BJ (cell line): Measurements from ENCODE around the gene OR10G8. TPM values are rescaled to one million over a fixed set of nuclear protein-coding genes. Genes with fewer than 3 reads are reported as not detected.

Source experiments
- CTCF ChIA-PET: fragments of 350-600 bp; formaldehyde crosslinking; extraction: SDS; loops from one replicate; lab custom pipeline; 2021; ENCODE audit warnings: antibody characterized with exemption, inconsistent platforms; lab: Yijun Ruan, JAX
- POLR2A ChIA-PET: fragments of 300-600 bp; sonication (Branson Sonifier 250); formaldehyde crosslinking; extraction: SDS; loops from one replicate; lab custom pipeline; 2021; ENCODE audit warnings: antibody characterized with exemption; lab: Charles Lee
- DNase-seq: peaks from one replicate; pipeline ENCODE4 v3.0.0-alpha.2; 2011; ENCODE audit warnings: low read depth
- H3K27me3 ChIP-seq: 2 replicates; pipeline ENCODE4 v1.6.0; 2011; ENCODE audit warnings: low read length; ENCODE audit not compliant: control insufficient read depth, insufficient read depth
- H3K36me3 ChIP-seq: 2 replicates; pipeline ENCODE4 v1.5.1; 2011; ENCODE audit warnings: low read length; ENCODE audit not compliant: control insufficient read depth, insufficient read depth
- H3K4me3 ChIP-seq: 2 replicates; pipeline ENCODE4 v1.5.1; 2011; ENCODE audit warnings: low read depth, mild to moderate bottlenecking, control low read depth, low read length
- polyA plus RNA-seq: library from polyadenylated mRNA; depleted of rRNA; stranded (reverse); fragments of >200 nt; gene quantifications from 2 replicates; pipeline ENCODE4 v1.2.3, GENCODE V29; 2011
- TF ChIP-seq, protein P1 (sequence below): IDR thresholded peaks from 2 replicates; pipeline ENCODE4 v1.5.1; 2011; ENCODE audit warnings: low read depth, mild to moderate bottlenecking, control low read depth, inconsistent platforms, low read length, moderate library complexity; ENCODE audit not compliant: insufficient read depth

OR10G8 gene
- polyA plus RNA-seq, 1 experiment, result not detected

DNA sequence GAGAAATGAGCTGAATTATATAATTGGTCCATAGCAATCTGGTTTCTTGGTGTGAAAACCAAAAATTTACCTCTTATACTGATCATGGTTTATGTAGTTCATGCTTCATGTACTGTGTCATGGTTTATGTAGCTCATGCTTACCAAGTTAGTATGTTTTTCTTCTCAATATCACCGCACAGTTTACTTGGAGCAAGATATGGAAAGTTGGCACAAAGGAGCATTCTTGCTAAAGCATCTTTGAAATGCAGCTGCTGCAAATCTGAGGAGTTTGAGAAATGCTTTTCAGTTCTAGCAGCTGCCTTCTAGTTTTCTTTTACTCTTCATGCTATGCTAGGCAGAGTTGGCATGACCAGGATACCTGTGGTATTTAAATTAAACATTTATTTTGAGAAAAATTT is 10.1 kb downstream of the OR10G8 start:
- H3K4me3 ChIP-seq, result no peak overlapping the region
- CTCF ChIA-PET, result interaction anchor here (0.8 kb wide), 1 partner anchor 111 kb away, joined by 3 read pairs; no protein-coding TSS in a partner anchor
- POLR2A ChIA-PET, result no interaction called here
- H3K27me3 ChIP-seq, result no peaks in the 10 kb centered on the region
- no peak for DNase-seq
- TF ChIP-seq, protein P1, sequence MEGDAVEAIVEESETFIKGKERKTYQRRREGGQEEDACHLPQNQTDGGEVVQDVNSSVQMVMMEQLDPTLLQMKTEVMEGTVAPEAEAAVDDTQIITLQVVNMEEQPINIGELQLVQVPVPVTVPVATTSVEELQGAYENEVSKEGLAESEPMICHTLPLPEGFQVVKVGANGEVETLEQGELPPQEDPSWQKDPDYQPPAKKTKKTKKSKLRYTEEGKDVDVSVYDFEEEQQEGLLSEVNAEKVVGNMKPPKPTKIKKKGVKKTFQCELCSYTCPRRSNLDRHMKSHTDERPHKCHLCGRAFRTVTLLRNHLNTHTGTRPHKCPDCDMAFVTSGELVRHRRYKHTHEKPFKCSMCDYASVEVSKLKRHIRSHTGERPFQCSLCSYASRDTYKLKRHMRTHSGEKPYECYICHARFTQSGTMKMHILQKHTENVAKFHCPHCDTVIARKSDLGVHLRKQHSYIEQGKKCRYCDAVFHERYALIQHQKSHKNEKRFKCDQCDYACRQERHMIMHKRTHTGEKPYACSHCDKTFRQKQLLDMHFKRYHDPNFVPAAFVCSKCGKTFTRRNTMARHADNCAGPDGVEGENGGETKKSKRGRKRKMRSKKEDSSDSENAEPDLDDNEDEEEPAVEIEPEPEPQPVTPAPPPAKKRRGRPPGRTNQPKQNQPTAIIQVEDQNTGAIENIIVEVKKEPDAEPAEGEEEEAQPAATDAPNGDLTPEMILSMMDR, result no peak
- no peaks in the 10 kb centered on the region for H3K36me3 ChIP-seq

DNA sequence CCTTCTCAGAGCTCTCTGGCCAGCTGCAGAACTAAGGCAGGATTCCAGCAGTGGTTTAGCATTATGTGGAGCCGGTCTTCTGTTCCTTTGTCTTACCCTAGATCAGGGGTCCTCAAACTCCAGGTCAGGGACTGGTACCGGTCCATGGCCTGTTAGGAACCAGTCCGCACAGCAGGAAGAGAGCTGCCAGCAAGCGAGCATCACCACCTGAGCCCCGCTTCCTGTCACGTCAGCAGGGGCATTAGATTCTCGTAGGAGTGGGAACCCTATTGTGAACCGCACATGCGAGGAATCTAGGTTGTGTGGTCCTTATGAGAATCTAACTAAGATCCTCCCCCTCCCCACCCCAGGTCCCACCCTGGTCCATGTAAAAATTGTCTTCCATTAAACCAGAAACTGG is 13.0 kb downstream of the OR10G8 start:
- TF ChIP-seq, protein P1, result no peak
- no peaks in the 10 kb centered on the region for H3K36me3 ChIP-seq
- H3K27me3 ChIP-seq, result no peaks in the 10 kb centered on the region
- no peak for DNase-seq
- ChIA-PET CTCF (no interaction called here), POLR2A (no interaction called here)
- H3K4me3 ChIP-seq, result no peak overlapping the region

DNA sequence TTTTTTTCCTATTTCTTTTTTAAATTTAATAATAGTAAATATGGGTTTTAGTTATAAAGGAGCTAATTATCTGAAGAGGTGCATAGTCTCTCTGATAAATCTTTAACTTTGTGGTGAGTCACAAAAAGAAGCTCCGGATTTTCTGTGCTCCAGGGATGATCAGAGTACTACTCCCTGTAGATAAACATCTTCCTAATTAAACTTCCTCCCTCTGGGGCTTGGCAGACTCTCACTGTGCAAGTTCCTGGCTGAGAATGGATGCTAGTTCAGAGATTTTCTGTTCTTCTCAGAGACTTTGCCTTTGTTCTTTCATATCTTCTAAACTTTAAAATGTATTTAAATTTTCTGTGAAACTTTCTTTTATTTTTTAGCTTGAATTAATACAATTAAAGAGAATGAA is 14.7 kb downstream of the OR10G8 start, which contains the start of gene OR10G7:
TSS of gene OR10G7 (minus strand) at position 72 of the 400 bp plus-strand sequence. CDS start 2,324 bp downstream, outside the sequence.
- DNase-seq, result no peak
- ChIA-PET POLR2A (no interaction called here), CTCF (interaction anchor here (0.7 kb wide), 1 partner anchor 30 kb away, joined by 3 read pairs; no protein-coding TSS in a partner anchor)
- TF ChIP-seq, protein P1, result no peak
- no peaks in the 10 kb centered on the region for H3K27me3 ChIP-seq
- no peaks in the 10 kb centered on the region for H3K36me3 ChIP-seq
- no peak within 1 kb of the TSS for H3K4me3 ChIP-seq

DNA sequence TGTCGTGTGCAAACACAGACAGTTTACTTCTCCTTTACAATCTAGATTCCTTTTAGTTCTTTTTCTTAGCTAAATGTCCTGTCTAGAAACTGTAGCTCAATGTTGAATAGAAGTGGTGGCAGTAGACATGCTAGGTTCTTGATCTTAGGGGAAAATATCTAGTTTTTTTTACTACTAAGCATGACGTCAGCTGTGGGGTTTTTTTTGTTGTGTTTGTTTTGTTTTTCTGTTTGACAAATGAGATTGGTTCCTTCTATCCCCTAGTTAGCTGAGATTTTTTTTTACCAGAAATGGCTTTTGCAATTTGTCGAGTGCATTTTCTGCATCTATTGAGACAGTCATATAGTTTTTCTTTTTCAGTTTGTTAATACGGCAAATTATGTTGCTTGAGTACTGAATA is 16.8 kb downstream of the OR10G8 start:
- Histone ChIP-seq H3K4me3 (no peak overlapping the region), H3K27me3 (no peaks in the 10 kb centered on the region), H3K36me3 (no peaks in the 10 kb centered on the region)
- TF ChIP-seq, protein P1, result no peak
- no peak for DNase-seq
- ChIA-PET CTCF (no interaction called here), POLR2A (no interaction called here)

DNA sequence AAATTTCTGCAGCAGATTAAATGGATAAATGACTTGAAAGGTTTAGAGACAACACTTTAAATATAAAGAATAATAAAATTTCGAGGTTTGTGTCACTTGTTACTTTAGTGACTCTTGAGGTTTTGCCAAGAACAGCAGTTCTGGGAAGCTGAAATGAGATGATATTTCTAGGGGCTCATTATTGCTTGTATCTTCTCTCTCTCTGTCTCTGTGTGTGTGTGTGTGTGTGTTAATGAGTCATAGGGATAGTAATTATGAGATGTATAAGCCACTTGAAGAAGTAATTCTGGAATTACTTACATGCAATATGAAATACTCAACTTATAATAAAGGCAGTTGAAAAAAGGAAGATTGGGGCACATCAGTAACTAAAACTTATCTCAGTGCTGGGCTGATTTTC is 24.1 kb downstream of the OR10G8 start:
- Histone ChIP-seq H3K4me3 (no peak overlapping the region), H3K36me3 (no peaks in the 10 kb centered on the region), H3K27me3 (no peaks in the 10 kb centered on the region)
- TF ChIP-seq, protein P1, result no peak
- DNase-seq, result no peak
- CTCF ChIA-PET, result no interaction called here
- POLR2A ChIA-PET, result no interaction called here
